Epithelial cell of proximal tubule (primary cell): ENCODE results near the gene PLXNA2. TPM values are rescaled to one million over a fixed set of nuclear protein-coding genes. Genes with fewer than 3 reads are reported as not detected.

ENCODE experiments used
- DNase-seq: peaks from one replicate; pipeline ENCODE4 v3.0.0-alpha.2; 2011; ENCODE audit warnings: low read depth
- H3K4me3 ChIP-seq: 2 replicates; pipeline ENCODE4 v1.5.1; 2011; ENCODE audit warnings: low read depth, mild to moderate bottlenecking, low read length
- CTCF ChIP-seq: conservative IDR thresholded peaks from 2 replicates; pipeline ENCODE4 v1.5.1; 2012; ENCODE audit warnings: low read depth, mild to moderate bottlenecking, low read length
- total RNA-seq: library from RNA; depleted of rRNA; stranded (reverse); fragments of >200 nt; gene quantifications from 2 replicates; pipeline ENCODE4 v1.2.3, GENCODE V29; 2015

The PLXNA2 gene
- total RNA-seq, 1 donor from 2014 or later, result 5.7 TPM

GRCh38 chr1:208169081-208169879 is 74.9 kb downstream of the PLXNA2 start:
- no peak for TF ChIP-seq CTCF
- H3K4me3 ChIP-seq, result no peak overlapping the region
- DNase-seq, result no peak

- no peak for TF ChIP-seq CTCF
- H3K4me3 ChIP-seq, result no peak overlapping the region
- DNase-seq, result no peak
These were observed 76.8 kb downstream of the PLXNA2 start for GRCh38 chr1:208167261-208167869.

GRCh38 chr1:208166340-208167138 is 77.6 kb downstream of the PLXNA2 start:
- no peak overlapping the region for H3K4me3 ChIP-seq
- no peak for DNase-seq
- TF ChIP-seq CTCF, result no peak

- no peak overlapping the region for H3K4me3 ChIP-seq
- no peak for DNase-seq
- TF ChIP-seq CTCF, result no peak
These were observed 78.5 kb downstream of the PLXNA2 start for GRCh38 chr1:208165659-208166058.

GRCh38 chr1:208164609-208165008 is 79.6 kb downstream of the PLXNA2 start:
- DNase-seq, result no peak
- no peak for TF ChIP-seq CTCF
- no peak overlapping the region for H3K4me3 ChIP-seq

- TF ChIP-seq CTCF, result no peak
These were observed 80.6 kb downstream of the PLXNA2 start for GRCh38 chr1:208163539-208163938.

More at GRCh38 chr1:208163539-208163938, 80.6 kb downstream of the PLXNA2 start:
- H3K4me3 ChIP-seq, result no peak overlapping the region
- DNase-seq, result no peak
